Endothelial cell (in vitro differentiated cells): ENCODE data around the gene RNF121. TPM values are rescaled to one million over a fixed set of nuclear protein-coding genes. Genes with fewer than 3 reads are reported as not detected.

Experiments used
- DNase-seq: peaks from one replicate; pipeline ENCODE4 v3.0.0; 2021; ENCODE audit warnings: low spot score
- H3K27ac Mint-ChIP-seq: one replicate; pipeline ENCODE4 v1.8.0; 2021; ENCODE audit warnings: mixed read lengths, inconsistent platforms; ENCODE audit not compliant: unreplicated experiment
- H3K27me3 Mint-ChIP-seq: one replicate; pipeline ENCODE4 v1.8.0; 2021; ENCODE audit warnings: mild to moderate bottlenecking, moderate library complexity, mixed read lengths, inconsistent platforms; ENCODE audit not compliant: unreplicated experiment
- H3K36me3 Mint-ChIP-seq: one replicate; pipeline ENCODE4 v1.8.0; 2021; ENCODE audit warnings: mild to moderate bottlenecking, low read depth, mixed read lengths, inconsistent platforms; ENCODE audit not compliant: unreplicated experiment
- H3K4me1 Mint-ChIP-seq: one replicate; pipeline ENCODE4 v1.8.0; 2021; ENCODE audit warnings: mild to moderate bottlenecking, mixed read lengths, inconsistent platforms; ENCODE audit not compliant: unreplicated experiment
- H3K4me3 Mint-ChIP-seq: one replicate; pipeline ENCODE4 v1.8.0; 2021; ENCODE audit warnings: mild to moderate bottlenecking, mixed read lengths, inconsistent platforms; ENCODE audit not compliant: unreplicated experiment
- H3K9me3 Mint-ChIP-seq: one replicate; pipeline ENCODE4 v1.8.0; 2021; ENCODE audit warnings: mixed read lengths, inconsistent platforms; ENCODE audit not compliant: unreplicated experiment
- total RNA-seq: library from RNA; stranded (reverse); fragmentation: NEBNext Ultra II Directional; extraction: Animal tissue kit (Norgen Biotek cat#: 25700); gene quantifications from one replicate; pipeline ENCODE4 v1.2.1, GENCODE V29; 2021; ENCODE audit not compliant: unreplicated experiment
- TF ChIP-seq, protein P1 (sequence below): fragments of 200-600 bp; sonication (generic); IDR thresholded peaks from one replicate; pipeline ENCODE4 v1.5.0; 2021; ENCODE audit warnings: antibody characterized with exemption; ENCODE audit not compliant: unreplicated experiment

The RNF121 gene
- total RNA-seq, 1 donor from 2014 or later, result 37.3 TPM

DNA sequence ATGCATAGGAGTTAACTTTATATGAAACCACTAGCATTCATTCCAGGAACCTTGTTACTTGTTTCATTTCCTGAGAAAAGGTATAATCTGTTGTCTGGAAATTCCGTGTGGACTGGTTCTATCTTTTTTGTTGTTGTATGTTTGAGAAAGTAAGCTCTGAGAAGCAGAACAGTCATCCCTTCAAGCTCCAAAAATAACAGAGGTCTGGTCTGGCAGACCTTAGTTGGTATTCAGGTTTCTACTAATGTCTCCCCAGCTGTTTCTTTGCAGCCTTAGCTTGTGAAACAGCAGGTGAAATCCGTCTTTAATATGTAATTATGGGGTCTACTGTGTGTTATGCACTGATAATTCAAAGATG, 2.4 kb downstream of the RNF121 start:
- DNase-seq, result no peak
- Mint-ChIP-seq H3K27ac (no peak overlapping the region), H3K9me3 (no peaks in the 10 kb centered on the region), H3K36me3 (peaks cover 5% of the 10 kb centered on the region), H3K4me3 (no peak overlapping the region), H3K4me1 (peaks cover 28% of the 10 kb centered on the region), H3K27me3 (peaks cover 8% of the 10 kb centered on the region)
- TF ChIP-seq, protein P1, sequence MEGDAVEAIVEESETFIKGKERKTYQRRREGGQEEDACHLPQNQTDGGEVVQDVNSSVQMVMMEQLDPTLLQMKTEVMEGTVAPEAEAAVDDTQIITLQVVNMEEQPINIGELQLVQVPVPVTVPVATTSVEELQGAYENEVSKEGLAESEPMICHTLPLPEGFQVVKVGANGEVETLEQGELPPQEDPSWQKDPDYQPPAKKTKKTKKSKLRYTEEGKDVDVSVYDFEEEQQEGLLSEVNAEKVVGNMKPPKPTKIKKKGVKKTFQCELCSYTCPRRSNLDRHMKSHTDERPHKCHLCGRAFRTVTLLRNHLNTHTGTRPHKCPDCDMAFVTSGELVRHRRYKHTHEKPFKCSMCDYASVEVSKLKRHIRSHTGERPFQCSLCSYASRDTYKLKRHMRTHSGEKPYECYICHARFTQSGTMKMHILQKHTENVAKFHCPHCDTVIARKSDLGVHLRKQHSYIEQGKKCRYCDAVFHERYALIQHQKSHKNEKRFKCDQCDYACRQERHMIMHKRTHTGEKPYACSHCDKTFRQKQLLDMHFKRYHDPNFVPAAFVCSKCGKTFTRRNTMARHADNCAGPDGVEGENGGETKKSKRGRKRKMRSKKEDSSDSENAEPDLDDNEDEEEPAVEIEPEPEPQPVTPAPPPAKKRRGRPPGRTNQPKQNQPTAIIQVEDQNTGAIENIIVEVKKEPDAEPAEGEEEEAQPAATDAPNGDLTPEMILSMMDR, result no peak

DNA sequence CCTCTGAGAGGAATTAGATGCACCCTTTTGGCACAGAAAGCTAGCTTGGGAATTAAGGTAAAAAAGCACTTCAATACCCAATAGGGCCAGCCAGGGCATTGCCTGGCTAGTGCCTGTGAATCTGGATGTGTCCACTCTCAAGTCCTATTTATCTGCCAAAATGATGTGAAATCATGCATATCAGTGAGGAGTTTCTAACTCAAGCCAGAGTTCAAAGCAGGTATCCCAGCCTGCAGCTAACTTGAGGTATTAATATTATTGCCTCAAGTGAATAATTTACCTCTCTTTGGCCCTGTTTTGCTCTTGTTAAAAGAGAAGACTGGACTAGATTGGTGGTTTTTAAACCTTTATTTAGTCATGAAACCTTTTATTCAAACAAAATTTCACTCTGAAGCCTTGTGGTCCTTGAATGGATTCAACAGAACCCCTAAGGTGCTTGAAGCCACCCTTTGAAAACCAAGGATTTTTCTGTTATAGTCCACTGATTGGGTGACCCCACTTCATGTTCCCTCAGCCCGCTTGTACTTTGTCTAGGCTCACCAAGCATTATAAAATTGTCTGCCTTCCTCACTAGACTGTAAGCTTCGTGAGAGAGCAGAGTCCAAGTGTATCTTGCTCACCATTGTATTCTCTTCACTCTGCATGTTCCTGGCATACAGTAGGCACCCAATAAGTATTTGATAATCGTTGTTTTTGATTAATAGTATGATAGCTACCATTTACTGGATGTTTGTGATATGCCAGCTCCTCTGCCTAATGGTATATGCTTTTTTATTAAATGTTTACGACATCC, 4.5 kb downstream of the RNF121 start:
- Mint-ChIP-seq H3K36me3 (peaks cover 5% of the 10 kb centered on the region), H3K27me3 (peaks cover 5% of the 10 kb centered on the region), H3K9me3 (no peaks in the 10 kb centered on the region), H3K4me3 (no peak overlapping the region), H3K4me1 (peaks cover 21% of the 10 kb centered on the region), H3K27ac (no peak overlapping the region)
- TF ChIP-seq, protein P1, result no peak
- DNase-seq, result no peak

DNA sequence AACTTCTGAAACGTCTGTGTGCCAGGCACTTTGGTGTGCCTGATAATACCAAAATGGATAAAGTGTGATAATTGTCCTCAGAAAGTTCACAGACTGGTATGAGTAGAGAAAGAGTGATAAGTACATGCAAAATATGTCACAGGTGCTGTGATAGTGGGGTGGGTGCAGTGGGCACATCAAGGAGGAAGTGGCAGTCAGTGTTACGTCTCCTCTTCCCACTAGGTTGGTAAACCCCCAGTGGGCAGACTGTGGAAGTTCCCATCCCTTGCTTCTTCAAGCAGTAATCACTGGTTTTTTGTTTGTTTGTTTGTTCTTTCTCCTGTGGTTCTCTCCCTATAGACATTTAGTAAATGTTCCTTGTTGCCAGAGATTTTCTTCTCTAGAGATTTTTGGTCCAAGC, 5.4 kb downstream of the RNF121 start:
- H3K36me3 Mint-ChIP-seq, result peaks cover 5% of the 10 kb centered on the region
- H3K9me3 Mint-ChIP-seq, result no peaks in the 10 kb centered on the region
- H3K4me3 Mint-ChIP-seq, result no peak overlapping the region
- peaks cover 12% of the 10 kb centered on the region for H3K4me1 Mint-ChIP-seq
- peaks cover 2% of the 10 kb centered on the region for H3K27me3 Mint-ChIP-seq
- H3K27ac Mint-ChIP-seq, result no peak overlapping the region
- no peak for DNase-seq
- TF ChIP-seq, protein P1, result no peak

DNA sequence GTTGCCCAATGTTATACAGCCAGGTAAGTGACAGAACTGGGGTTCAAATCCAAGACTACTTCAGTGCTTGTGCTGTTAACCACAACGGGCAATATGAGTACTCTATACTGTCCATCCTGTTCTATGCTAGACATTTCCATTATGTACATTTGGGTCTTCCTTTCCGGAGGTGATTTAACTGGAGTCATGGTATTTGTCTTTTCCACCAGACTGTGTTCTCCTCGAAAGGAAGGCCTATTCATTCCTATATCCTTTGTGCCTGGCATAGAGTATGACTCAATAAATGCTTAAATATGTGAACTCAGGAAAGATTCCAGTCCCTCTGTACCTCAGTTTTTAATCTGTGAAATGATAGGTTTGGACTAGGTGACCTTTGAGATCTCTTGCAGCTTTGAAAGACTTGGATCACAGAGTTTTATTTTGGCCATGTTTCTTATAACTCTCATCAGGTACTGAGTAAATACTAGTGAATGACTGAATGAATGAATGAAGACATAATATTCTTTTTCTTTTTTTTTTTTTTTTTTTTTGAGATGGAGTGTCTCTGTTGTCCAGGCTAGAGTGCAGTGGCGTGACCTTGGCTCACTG, 6.6 kb downstream of the RNF121 start:
- H3K27ac Mint-ChIP-seq, result no peak overlapping the region
- no peak for DNase-seq
- TF ChIP-seq, protein P1, result no peak
- H3K27me3 Mint-ChIP-seq, result peaks cover 2% of the 10 kb centered on the region
- no peaks in the 10 kb centered on the region for H3K9me3 Mint-ChIP-seq
- H3K36me3 Mint-ChIP-seq, result no peaks in the 10 kb centered on the region
- no peaks in the 10 kb centered on the region for H3K4me1 Mint-ChIP-seq
- H3K4me3 Mint-ChIP-seq, result no peak overlapping the region

DNA sequence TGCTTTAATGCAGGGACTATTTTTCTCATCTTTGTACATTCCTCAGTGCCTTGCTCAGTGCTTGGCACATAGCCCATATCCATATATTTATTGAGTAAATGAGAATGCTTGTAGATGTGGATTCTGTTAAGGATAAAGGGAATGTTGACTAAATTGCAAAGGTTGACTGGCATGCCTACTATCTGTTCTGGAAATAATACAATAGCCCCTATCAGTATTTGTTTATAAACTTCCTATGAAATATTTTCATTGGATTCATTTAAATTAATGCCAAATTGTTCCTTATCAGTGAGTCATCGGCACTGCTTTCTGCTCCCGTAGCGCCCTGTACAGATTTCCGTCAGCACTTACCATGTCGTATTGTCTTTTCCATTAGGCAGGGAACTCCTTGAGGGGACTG, 8.0 kb downstream of the RNF121 start:
- DNase-seq, result no peak
- TF ChIP-seq, protein P1, result no peak
- Mint-ChIP-seq H3K36me3 (no peaks in the 10 kb centered on the region), H3K4me1 (no peaks in the 10 kb centered on the region), H3K9me3 (no peaks in the 10 kb centered on the region), H3K27ac (no peak overlapping the region), H3K4me3 (no peak overlapping the region), H3K27me3 (peaks cover 2% of the 10 kb centered on the region)
